ENCODE measurements around the gene GPC6.
"Not testable (repeated sequence)": the region's sequence is repeated elsewhere in the genome, so short reads cannot be mapped to it uniquely, and the experiment has no call there.

The GPC6 gene

DNA sequence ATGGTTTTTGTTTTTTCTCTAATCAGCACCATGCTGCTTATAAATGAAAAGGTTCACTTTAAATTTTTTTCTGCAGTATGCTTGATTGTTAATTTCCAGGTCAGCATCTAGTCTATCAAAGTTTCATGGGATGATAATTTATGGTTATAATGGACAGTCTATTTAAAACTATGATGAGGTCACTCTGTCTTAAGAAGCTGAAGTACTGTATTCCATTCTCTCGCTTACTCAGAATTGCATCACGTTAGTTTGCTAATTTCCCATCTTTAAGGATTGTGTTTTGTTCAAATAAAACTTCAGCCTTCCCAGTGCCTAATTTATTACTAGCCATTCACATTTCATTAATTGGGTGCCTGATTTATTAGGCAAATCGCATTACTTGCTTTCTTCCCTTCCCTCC, 94.3 kb downstream of the GPC6 start:
- Histone ChIP-seq H4K20me1 (ENCODE audit: insufficient read depth, low read length, poor library complexity, severe bottlenecking) (no peaks in the 10 kb centered on the region), H3K79me2 (ENCODE audit: insufficient read depth, low read length) (no peaks in the 10 kb centered on the region), H3K4me1 (ENCODE audit: insufficient read depth, low read length, poor library complexity, severe bottlenecking) (no peaks in the 10 kb centered on the region), H3K4me3 (ENCODE audit: low read length, poor library complexity, severe bottlenecking) (no peak overlapping the region), H3K36me3 (ENCODE audit: insufficient read depth, low read length) (no peaks in the 10 kb centered on the region), H3K27me3 (ENCODE audit: insufficient read depth, low read length, poor library complexity, severe bottlenecking) (no peaks in the 10 kb centered on the region), H3K4me2 (ENCODE audit: low read depth, low read length, poor library complexity, severe bottlenecking) (no peak overlapping the region), H2AFZ (ENCODE audit: low read length) (no peak overlapping the region), H3F3A (ENCODE audit: low read depth) (no peaks in the 10 kb centered on the region), H3K9ac (ENCODE audit: low read depth, low read length, poor library complexity, severe bottlenecking) (no peak overlapping the region), H3K9me3 (ENCODE audit: insufficient read depth, low read depth, low read length) (no peaks in the 10 kb centered on the region), H3K9me2 (replicated peaks; ENCODE audit: low read depth, low read length) (no peaks in the 10 kb centered on the region)
- TF ChIP-seq, protein P1, sequence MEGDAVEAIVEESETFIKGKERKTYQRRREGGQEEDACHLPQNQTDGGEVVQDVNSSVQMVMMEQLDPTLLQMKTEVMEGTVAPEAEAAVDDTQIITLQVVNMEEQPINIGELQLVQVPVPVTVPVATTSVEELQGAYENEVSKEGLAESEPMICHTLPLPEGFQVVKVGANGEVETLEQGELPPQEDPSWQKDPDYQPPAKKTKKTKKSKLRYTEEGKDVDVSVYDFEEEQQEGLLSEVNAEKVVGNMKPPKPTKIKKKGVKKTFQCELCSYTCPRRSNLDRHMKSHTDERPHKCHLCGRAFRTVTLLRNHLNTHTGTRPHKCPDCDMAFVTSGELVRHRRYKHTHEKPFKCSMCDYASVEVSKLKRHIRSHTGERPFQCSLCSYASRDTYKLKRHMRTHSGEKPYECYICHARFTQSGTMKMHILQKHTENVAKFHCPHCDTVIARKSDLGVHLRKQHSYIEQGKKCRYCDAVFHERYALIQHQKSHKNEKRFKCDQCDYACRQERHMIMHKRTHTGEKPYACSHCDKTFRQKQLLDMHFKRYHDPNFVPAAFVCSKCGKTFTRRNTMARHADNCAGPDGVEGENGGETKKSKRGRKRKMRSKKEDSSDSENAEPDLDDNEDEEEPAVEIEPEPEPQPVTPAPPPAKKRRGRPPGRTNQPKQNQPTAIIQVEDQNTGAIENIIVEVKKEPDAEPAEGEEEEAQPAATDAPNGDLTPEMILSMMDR (conservative IDR thresholded peaks at IDR 0.05; ENCODE audit: low read length), result no peak
- TF ChIP-seq EZH2phosphoT487 (IDR thresholded peaks at IDR 0.05; ENCODE audit: borderline replicate concordance), result no peak

DNA sequence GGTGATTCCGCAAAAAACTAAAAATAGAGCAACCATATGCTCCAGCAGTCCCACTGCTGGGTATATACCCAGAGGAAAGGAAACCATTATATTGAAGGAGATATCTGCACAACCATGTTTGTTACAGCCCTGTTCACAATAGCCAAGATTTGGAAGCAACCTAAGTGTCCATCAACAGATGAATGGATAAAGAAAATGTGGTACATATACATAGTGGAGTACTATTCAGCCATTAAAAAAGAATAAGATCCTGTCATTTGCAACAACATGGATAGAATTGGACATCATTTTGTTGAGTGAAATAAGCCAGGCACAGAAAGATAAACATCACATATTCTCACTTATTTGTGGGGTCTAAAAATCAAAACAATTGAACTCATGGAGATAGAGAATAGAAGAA, 97.3 kb downstream of the GPC6 start:
- H3K27me3 ChIP-seq (ENCODE audit: insufficient read depth, low read length, poor library complexity, severe bottlenecking); H3K4me3 ChIP-seq (ENCODE audit: low read length, poor library complexity, severe bottlenecking); H3F3A ChIP-seq (ENCODE audit: low read depth); H3K9me3 ChIP-seq (ENCODE audit: insufficient read depth, low read depth, low read length); H3K9ac ChIP-seq (ENCODE audit: low read depth, low read length, poor library complexity, severe bottlenecking); H3K4me2 ChIP-seq (ENCODE audit: low read depth, low read length, poor library complexity, severe bottlenecking); H3K4me1 ChIP-seq (ENCODE audit: insufficient read depth, low read length, poor library complexity, severe bottlenecking); H3K36me3 ChIP-seq (ENCODE audit: insufficient read depth, low read length); H3K79me2 ChIP-seq (ENCODE audit: insufficient read depth, low read length); H4K20me1 ChIP-seq (ENCODE audit: insufficient read depth, low read length, poor library complexity, severe bottlenecking); H3K9me2 ChIP-seq (replicated peaks; ENCODE audit: low read depth, low read length); H2AFZ ChIP-seq (ENCODE audit: low read length): not testable (repeated sequence)

- Histone ChIP-seq H4K20me1 (ENCODE audit: insufficient read depth, low read length, poor library complexity, severe bottlenecking) (no peaks in the 10 kb centered on the region), H3K4me3 (ENCODE audit: low read length, poor library complexity, severe bottlenecking) (no peak overlapping the region), H3K4me1 (ENCODE audit: insufficient read depth, low read length, poor library complexity, severe bottlenecking) (no peaks in the 10 kb centered on the region)
These were observed 99.0 kb downstream of the GPC6 start for GRCh38 chr13:93325303-93326233.

More at GRCh38 chr13:93325303-93326233, 99.0 kb downstream of the GPC6 start:
- no peaks in the 10 kb centered on the region for H3K36me3 ChIP-seq (ENCODE audit: insufficient read depth, low read length)
- H2AFZ ChIP-seq (ENCODE audit: low read length), result no peak overlapping the region
- H3K9me3 ChIP-seq (ENCODE audit: insufficient read depth, low read depth, low read length), result no peaks in the 10 kb centered on the region
- no peaks in the 10 kb centered on the region for H3K9me2 ChIP-seq (replicated peaks; ENCODE audit: low read depth, low read length)
- no peak overlapping the region for H3K9ac ChIP-seq (ENCODE audit: low read depth, low read length, poor library complexity, severe bottlenecking)
- H3K27me3 ChIP-seq (ENCODE audit: insufficient read depth, low read length, poor library complexity, severe bottlenecking), result no peaks in the 10 kb centered on the region
- H3F3A ChIP-seq (ENCODE audit: low read depth), result no peaks in the 10 kb centered on the region
- H3K4me2 ChIP-seq (ENCODE audit: low read depth, low read length, poor library complexity, severe bottlenecking), result no peak overlapping the region
- TF ChIP-seq, protein P1 (conservative IDR thresholded peaks at IDR 0.05; ENCODE audit: low read length), result no peak
- TF ChIP-seq EZH2phosphoT487 (IDR thresholded peaks at IDR 0.05; ENCODE audit: borderline replicate concordance), result no peak
- H3K79me2 ChIP-seq (ENCODE audit: insufficient read depth, low read length), result no peaks in the 10 kb centered on the region
